Diencephalon (tissue), 1 donor: Measurements from ENCODE around the gene SALL4. TPM values are rescaled to one million over a fixed set of nuclear protein-coding genes. Genes with fewer than 3 reads are reported as not detected.

Experiments used
- total RNA-seq: library from RNA; depleted of rRNA; stranded (reverse); fragments of >200 nt; gene quantifications from one replicate; pipeline ENCODE4 v1.2.3, GENCODE V29; 2014

SALL4 gene
- 0.69 TPM for total RNA-seq

GRCh38 chr20:51802170-51802751, at the start of gene SALL4:
Gene SALL4 (minus strand): TSS chr20:51802521. CDS start chr20:51802408, 113 bp downstream.

DNA sequence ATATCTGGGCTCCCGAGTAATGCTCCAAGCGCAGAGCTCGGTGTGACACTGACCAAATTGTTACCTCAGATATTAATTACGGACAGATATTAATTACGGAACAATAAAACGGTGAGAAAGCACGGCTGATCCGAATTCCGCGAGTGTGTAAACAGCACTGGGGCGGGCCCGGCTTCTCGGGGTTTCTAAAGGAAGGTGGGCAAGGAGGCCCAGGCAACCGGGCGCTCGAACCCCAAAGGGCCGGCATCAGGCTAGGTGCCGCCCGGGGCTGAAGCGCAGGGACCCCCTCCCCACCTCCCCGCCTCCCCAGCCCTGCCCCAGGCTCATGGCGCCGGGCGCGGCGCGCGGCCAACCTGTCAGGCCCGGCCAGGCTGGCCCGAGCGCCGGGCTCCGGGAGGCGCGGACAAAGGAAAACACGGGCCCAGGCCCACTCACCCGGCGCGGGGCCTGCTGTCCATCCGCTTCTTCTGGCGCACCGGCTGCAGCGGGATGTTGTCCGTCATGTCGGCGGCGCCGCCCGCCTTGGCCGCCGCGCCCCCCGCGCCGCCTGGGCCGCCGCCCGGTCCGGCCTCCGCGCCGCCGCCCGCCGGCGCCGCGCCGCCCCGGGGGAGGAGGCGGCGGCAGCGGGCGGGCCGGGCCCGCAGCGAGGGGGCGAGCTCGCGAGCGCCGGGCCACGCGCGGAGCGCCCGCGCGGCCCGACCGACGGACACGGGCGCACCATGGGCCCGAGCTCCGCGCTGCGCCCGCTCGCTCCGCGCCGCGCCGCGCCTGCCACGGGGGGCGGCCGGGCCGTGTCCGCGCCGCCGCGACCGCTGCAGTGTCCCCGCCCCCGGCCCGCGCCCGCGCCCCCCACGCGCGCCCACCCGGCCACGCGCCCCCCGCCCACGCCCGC, 34.2 kb downstream of the SALL4 start, which contains the start of gene ATP9A:
ATP9A (minus strand) TSS at position 524 of the 892 bp plus-strand sequence; CDS start at position 503, 21 bp downstream.

Other genes starting within 250 kb of the SALL4 start
- 390 TPM for gene ATP9A, start 34.1 kb downstream of the SALL4 start, total RNA-seq